MM.1S (cell line): ENCODE data around the gene PPP1R15B.

Experiments used
- DNase-seq: peaks from one replicate; pipeline ENCODE4 v3.0.0-alpha.2; 2015
- H2AFZ ChIP-seq: fragments of 300-600 bp; sonication (generic); 2 replicates; pipeline ENCODE4 v1.6.0; 2016; ENCODE audit warnings: antibody characterized with exemption, low read length
- H3F3A ChIP-seq: fragments of 300-600 bp; sonication (generic); 2 replicates; pipeline ENCODE4 v1.6.1; 2016; ENCODE audit warnings: mild to moderate bottlenecking, antibody characterized with exemption, low read length, moderate library complexity, mixed read lengths; ENCODE audit not compliant: insufficient read depth
- H3K27ac ChIP-seq: fragments of 300-600 bp; sonication (generic); 2 replicates; pipeline ENCODE4 v1.5.1; 2016; ENCODE audit warnings: mild to moderate bottlenecking, low read length
- H3K27me3 ChIP-seq: fragments of 300-600 bp; sonication (generic); replicated peaks from 2 replicates; pipeline ENCODE4 v1.6.0; 2016; ENCODE audit warnings: low read length; ENCODE audit not compliant: insufficient read depth
- H3K36me3 ChIP-seq: fragments of 300-600 bp; sonication (generic); replicated peaks from 2 replicates; pipeline ENCODE4 v1.6.1; 2016; ENCODE audit warnings: mild to moderate bottlenecking, low read length, mixed read lengths; ENCODE audit not compliant: insufficient read depth
- H3K4me1 ChIP-seq: fragments of 300-600 bp; sonication (generic); 2 replicates; pipeline ENCODE4 v1.6.1; 2016; ENCODE audit warnings: low read length, mixed read lengths
- H3K4me2 ChIP-seq: fragments of 300-600 bp; sonication (generic); 2 replicates; pipeline ENCODE4 v1.6.0; 2016; ENCODE audit warnings: low read depth, low read length
- H3K4me3 ChIP-seq: fragments of 300-600 bp; sonication (generic); 2 replicates; pipeline ENCODE4 v1.5.1; 2016; ENCODE audit warnings: low read length, mixed read lengths
- H3K79me2 ChIP-seq: fragments of 300-600 bp; sonication (generic); 2 replicates; pipeline ENCODE4 v1.6.1; 2016; ENCODE audit warnings: mixed run types, low read length, mixed read lengths
- H3K9ac ChIP-seq: fragments of 300-600 bp; sonication (generic); 2 replicates; pipeline ENCODE4 v1.6.1; 2016; ENCODE audit warnings: low read length, mixed read lengths
- H3K9me2 ChIP-seq: fragments of 300-600 bp; sonication (generic); replicated peaks from 2 replicates; pipeline ENCODE4 v1.6.1; 2016; ENCODE audit warnings: mild to moderate bottlenecking, low read length, mixed read lengths; ENCODE audit not compliant: insufficient read depth
- H3K9me3 ChIP-seq: fragments of 300-600 bp; sonication (generic); replicated peaks from 2 replicates; pipeline ENCODE4 v1.6.1; 2016; ENCODE audit warnings: mild to moderate bottlenecking, low read length, mixed read lengths; ENCODE audit not compliant: insufficient read depth
- H4K20me1 ChIP-seq: fragments of 300-600 bp; sonication (generic); 2 replicates; pipeline ENCODE4 v1.6.1; 2016; ENCODE audit warnings: mild to moderate bottlenecking, low read length, moderate library complexity, mixed read lengths; ENCODE audit not compliant: insufficient read depth
- CTCF ChIP-seq: fragments of 300-600 bp; sonication (generic); IDR thresholded peaks from 2 replicates; pipeline ENCODE4 v1.5.1; 2016; ENCODE audit warnings: antibody characterized with exemption, low read length, mixed read lengths
- EZH2 ChIP-seq: fragments of 300-600 bp; sonication (generic); optimal IDR thresholded peaks from 2 replicates; pipeline ENCODE3; 2017; ENCODE audit warnings: low read depth, mild to moderate bottlenecking, antibody characterized with exemption, low read length, mixed read lengths
- EZH2phosphoT487 ChIP-seq: fragments of 300-600 bp; sonication (generic); IDR thresholded peaks from 2 replicates; pipeline ENCODE4 v1.6.1; 2018; ENCODE audit warnings: antibody characterized with exemption, low read length

The PPP1R15B gene

GRCh38 chr1:204411451-204412204, at the start of gene PPP1R15B:
TSS of gene PPP1R15B (minus strand) at chr1:204411817. CDS start at chr1:204411411, 406 bp downstream.
- Histone ChIP-seq H3K4me2 (peak within 1 kb of the TSS; percentile 79), H4K20me1 (peaks cover 42% of the 10 kb centered on the region), H3K4me1 (no peaks in the 10 kb centered on the region), H3F3A (0 out of 2 replicates have a peak, but pooled peaks cover 3% of the 10 kb centered on the region), H3K9me3 (no peaks in the 10 kb centered on the region), H3K27ac (peak within 1 kb of the TSS; percentile 93), H3K27me3 (no peaks in the 10 kb centered on the region), H3K9ac (peak within 1 kb of the TSS; percentile 100), H3K4me3 (peak within 1 kb of the TSS; percentile 80), H3K9me2 (no peaks in the 10 kb centered on the region), H3K36me3 (peaks cover 20% of the 10 kb centered on the region), H2AFZ (peak within 1 kb of the TSS; percentile 49), H3K79me2 (peaks cover 50% of the 10 kb centered on the region)
- peak; percentile 100 for DNase-seq
- TF ChIP-seq CTCF, result no peak
- TF ChIP-seq EZH2, result no peak
- no peak for TF ChIP-seq EZH2phosphoT487

GRCh38 chr1:204460346-204460745, 48.7 kb upstream of the PPP1R15B start:
- no peaks in the 10 kb centered on the region for H3K36me3 ChIP-seq
- H3K4me3 ChIP-seq, result no peak overlapping the region

GRCh38 chr1:204459706-204460105, 48.1 kb upstream of the PPP1R15B start:
- no peaks in the 10 kb centered on the region for H3K79me2 ChIP-seq
- no peaks in the 10 kb centered on the region for H3K27me3 ChIP-seq
- H3K9ac ChIP-seq, result no peak overlapping the region
- H3K36me3 ChIP-seq, result no peaks in the 10 kb centered on the region
- H4K20me1 ChIP-seq, result no peaks in the 10 kb centered on the region
- no peak for DNase-seq
- H3K9me3 ChIP-seq, result no peaks in the 10 kb centered on the region
- no peaks in the 10 kb centered on the region for H3K4me1 ChIP-seq
- no peak overlapping the region for H3K27ac ChIP-seq
- no peak overlapping the region for H3K4me2 ChIP-seq
- no peak overlapping the region for H3K4me3 ChIP-seq
- TF ChIP-seq EZH2 (no peak), EZH2phosphoT487 (no peak), CTCF (no peak)
- no peaks in the 10 kb centered on the region for H3K9me2 ChIP-seq
- H3F3A ChIP-seq, result no peaks in the 10 kb centered on the region
- no peak overlapping the region for H2AFZ ChIP-seq

More at GRCh38 chr1:204460346-204460745, 48.7 kb upstream of the PPP1R15B start:
- Histone ChIP-seq H3K27me3 (no peaks in the 10 kb centered on the region), H3K79me2 (no peaks in the 10 kb centered on the region), H3K4me1 (no peaks in the 10 kb centered on the region), H3K9me2 (no peaks in the 10 kb centered on the region), H4K20me1 (no peaks in the 10 kb centered on the region), H3K9me3 (no peaks in the 10 kb centered on the region), H3K27ac (no peak overlapping the region), H3F3A (no peaks in the 10 kb centered on the region), H3K9ac (no peak overlapping the region), H2AFZ (no peak overlapping the region), H3K4me2 (no peak overlapping the region)
- TF ChIP-seq CTCF, result no peak
- TF ChIP-seq EZH2, result no peak
- no peak for TF ChIP-seq EZH2phosphoT487
- no peak for DNase-seq
